HFFc6 (cell line): ENCODE data around the gene FTCD. TPM values are rescaled to one million over a fixed set of nuclear protein-coding genes. Genes with fewer than 3 reads are reported as not detected.

Experiments
- DNase-seq: peaks from one replicate; pipeline ENCODE4 v3.0.0-alpha.2; 2018
- H3K27ac Mint-ChIP-seq: 2 replicates; pipeline ENCODE4 v1.8.0; 2020; ENCODE audit warnings: mild to moderate bottlenecking, mixed read lengths
- H3K27me3 Mint-ChIP-seq: 2 replicates; pipeline ENCODE4 v1.8.0; 2021; ENCODE audit warnings: mild to moderate bottlenecking, moderate library complexity, mixed read lengths; ENCODE audit not compliant: insufficient read depth
- H3K36me3 Mint-ChIP-seq: 2 replicates; pipeline ENCODE4 v1.8.0; 2021; ENCODE audit warnings: low read depth, mixed read lengths
- H3K4me1 Mint-ChIP-seq: 2 replicates; pipeline ENCODE4 v1.8.0; 2020; ENCODE audit warnings: low read depth, mixed read lengths
- H3K4me3 Mint-ChIP-seq: 2 replicates; pipeline ENCODE4 v1.8.0; 2020; ENCODE audit warnings: mild to moderate bottlenecking, moderate library complexity, mixed read lengths
- H3K9me3 Mint-ChIP-seq: 2 replicates; pipeline ENCODE4 v1.8.0; 2020; ENCODE audit warnings: mild to moderate bottlenecking, mixed read lengths
- total RNA-seq, 6 experiments: library from RNA; stranded (reverse); fragmentation: NEBNext Ultra II Directional; extraction: Animal tissue kit (Norgen Biotek cat#: 25700); gene quantifications; 2 replicates in 1 of 6; 3 replicates in 5 of 6; pipeline ENCODE4 v1.2.3, GENCODE V29; 2021
- TF ChIP-seq, protein P1 (sequence below): fragments of 200-600 bp; sonication (generic); IDR thresholded peaks from 2 replicates; pipeline ENCODE4 v1.5.0; 2021; ENCODE audit warnings: antibody characterized with exemption, mild to moderate bottlenecking

FTCD gene
- total RNA-seq, 6 experiments from 2014 or later: 0.12 to 1.2 (median 0.17) TPM; not detected in 1

DNA sequence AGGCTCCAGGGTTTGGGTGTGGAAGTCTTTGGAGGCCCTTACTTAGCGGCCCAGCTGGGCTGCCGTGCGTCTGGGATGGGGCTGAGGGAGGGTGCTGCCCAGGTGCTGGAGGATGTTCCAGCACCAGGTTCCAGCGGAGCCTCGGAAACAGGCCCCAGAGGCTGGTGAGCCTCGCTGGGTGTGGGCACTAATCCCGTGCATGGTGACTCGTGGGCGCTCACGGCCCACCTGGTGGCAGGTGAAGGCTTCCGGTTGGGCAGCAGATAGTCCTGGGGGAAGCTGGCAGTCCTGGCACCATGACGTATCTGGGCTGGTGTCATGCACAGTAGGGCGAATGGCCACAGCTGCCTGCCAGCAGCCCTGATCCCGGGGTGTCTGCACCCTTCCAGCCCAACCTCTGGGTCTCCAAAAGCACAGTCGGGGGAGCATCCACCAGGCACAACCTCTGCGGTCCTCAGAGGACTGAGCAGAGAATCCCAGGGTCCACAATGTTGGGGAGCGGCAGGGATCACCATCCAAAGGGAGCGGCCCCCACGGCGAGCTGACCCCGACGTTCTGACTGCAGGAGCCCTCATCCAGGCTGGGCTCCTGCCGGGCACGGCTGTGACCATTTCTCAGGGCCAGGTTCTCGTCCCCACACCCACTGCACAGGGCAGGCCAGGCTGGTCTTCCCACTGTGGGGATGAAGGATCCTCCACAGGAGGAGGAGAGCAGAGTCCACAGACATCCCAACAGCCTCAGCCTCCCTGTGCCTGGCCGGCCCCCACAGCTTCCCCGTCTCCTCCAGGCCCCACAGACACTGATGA, 25.3 kb downstream of the FTCD start:
- Mint-ChIP-seq H3K27me3 (peaks cover 8% of the 10 kb centered on the region), H3K4me1 (no peaks in the 10 kb centered on the region), H3K36me3 (peaks cover 30% of the 10 kb centered on the region), H3K9me3 (peaks cover 6% of the 10 kb centered on the region; the same call in 1 of the 2 replicates), H3K4me3 (no peak overlapping the region), H3K27ac (no peak overlapping the region)
- no peak for DNase-seq
- TF ChIP-seq, protein P1, sequence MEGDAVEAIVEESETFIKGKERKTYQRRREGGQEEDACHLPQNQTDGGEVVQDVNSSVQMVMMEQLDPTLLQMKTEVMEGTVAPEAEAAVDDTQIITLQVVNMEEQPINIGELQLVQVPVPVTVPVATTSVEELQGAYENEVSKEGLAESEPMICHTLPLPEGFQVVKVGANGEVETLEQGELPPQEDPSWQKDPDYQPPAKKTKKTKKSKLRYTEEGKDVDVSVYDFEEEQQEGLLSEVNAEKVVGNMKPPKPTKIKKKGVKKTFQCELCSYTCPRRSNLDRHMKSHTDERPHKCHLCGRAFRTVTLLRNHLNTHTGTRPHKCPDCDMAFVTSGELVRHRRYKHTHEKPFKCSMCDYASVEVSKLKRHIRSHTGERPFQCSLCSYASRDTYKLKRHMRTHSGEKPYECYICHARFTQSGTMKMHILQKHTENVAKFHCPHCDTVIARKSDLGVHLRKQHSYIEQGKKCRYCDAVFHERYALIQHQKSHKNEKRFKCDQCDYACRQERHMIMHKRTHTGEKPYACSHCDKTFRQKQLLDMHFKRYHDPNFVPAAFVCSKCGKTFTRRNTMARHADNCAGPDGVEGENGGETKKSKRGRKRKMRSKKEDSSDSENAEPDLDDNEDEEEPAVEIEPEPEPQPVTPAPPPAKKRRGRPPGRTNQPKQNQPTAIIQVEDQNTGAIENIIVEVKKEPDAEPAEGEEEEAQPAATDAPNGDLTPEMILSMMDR: no peak

DNA sequence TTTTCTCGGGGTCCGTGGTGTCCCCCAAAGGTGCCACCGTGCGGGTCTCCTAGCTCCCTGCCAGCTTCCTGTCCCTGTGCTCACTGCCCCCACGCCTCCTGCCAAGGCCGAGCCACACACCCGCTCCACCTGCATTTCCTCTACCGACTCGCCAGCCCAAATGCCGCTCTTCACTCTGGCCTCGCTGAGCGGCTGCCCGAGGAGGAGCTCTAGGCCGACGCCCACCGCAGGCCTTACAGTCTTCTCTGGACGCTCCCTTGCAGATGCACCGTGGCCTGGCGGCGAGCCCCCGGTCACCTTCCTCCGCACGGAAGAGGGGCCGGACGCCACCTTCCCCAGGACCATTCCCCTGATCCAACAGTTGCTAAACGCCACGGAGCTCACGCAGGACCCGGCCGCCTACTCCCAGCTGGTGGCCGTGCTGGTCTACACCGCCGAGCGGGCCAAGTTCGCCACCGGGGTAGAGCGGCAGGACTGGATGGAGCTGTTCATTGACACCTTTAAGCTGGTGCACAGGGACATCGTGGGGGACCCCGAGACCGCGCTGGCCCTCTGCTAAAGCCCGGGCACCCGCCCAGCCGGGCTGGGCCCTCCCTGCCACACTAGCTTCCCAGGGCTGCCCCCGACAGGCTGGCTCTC, 26.3 kb downstream of the FTCD start:
- TF ChIP-seq, protein P1: no peak
- H3K9me3 Mint-ChIP-seq: no peaks in the 10 kb centered on the region

DNA sequence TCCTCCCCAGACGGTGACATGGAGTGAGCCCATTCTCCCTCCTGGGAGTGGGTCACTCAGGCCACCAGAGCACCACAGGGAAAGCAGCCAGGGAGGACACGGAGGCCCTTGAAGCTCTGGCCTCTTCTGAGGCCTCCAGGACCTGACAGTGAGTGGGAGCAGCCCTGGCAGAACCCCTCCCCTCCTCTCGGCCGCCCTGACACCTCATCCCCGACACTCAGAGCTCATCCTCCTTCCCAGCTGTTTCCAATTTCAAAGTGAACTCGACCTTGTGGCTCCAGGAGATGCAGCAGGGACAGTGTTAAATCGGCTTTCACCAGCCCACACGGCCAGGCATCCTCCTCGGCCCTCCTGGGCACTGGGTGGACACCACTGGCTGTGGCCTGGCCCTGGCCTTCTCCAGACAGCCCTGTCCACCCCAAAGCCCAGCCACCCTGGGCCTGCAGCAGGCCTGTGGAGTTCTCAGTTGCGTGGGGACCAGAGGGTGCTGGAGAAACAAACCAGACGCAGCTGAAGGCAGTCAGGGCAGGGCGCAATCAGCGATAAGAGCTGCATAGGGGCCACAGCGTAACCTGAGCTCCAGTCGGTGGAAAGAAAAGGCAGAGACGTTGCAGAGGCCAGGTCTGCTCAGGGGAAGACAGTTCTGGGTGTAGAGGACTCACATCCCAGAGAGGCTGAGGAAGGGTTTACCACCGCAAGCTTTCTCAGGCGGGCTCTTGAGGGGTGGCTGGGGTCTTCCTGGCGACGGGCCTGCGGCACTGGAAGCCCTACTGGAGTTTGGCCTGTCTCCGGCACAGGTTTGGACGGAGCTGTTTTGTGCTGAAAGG, 27.1 kb downstream of the FTCD start:
- no peak for DNase-seq
- H3K9me3 Mint-ChIP-seq: no peaks in the 10 kb centered on the region
- peaks cover 37% of the 10 kb centered on the region for H3K36me3 Mint-ChIP-seq
- H3K27me3 Mint-ChIP-seq: peaks cover 8% of the 10 kb centered on the region
- TF ChIP-seq, protein P1: no peak
- no peak overlapping the region for H3K27ac Mint-ChIP-seq
- H3K4me1 Mint-ChIP-seq: no peaks in the 10 kb centered on the region
- no peak overlapping the region for H3K4me3 Mint-ChIP-seq

More for the DNA sequence above, 26.3 kb downstream of the FTCD start:
- DNase-seq: no peak
- H3K36me3 Mint-ChIP-seq: peaks cover 30% of the 10 kb centered on the region
- no peak overlapping the region for H3K4me3 Mint-ChIP-seq
- H3K27ac Mint-ChIP-seq: no peak overlapping the region
- peaks cover 8% of the 10 kb centered on the region for H3K27me3 Mint-ChIP-seq
- H3K4me1 Mint-ChIP-seq: no peaks in the 10 kb centered on the region

DNA sequence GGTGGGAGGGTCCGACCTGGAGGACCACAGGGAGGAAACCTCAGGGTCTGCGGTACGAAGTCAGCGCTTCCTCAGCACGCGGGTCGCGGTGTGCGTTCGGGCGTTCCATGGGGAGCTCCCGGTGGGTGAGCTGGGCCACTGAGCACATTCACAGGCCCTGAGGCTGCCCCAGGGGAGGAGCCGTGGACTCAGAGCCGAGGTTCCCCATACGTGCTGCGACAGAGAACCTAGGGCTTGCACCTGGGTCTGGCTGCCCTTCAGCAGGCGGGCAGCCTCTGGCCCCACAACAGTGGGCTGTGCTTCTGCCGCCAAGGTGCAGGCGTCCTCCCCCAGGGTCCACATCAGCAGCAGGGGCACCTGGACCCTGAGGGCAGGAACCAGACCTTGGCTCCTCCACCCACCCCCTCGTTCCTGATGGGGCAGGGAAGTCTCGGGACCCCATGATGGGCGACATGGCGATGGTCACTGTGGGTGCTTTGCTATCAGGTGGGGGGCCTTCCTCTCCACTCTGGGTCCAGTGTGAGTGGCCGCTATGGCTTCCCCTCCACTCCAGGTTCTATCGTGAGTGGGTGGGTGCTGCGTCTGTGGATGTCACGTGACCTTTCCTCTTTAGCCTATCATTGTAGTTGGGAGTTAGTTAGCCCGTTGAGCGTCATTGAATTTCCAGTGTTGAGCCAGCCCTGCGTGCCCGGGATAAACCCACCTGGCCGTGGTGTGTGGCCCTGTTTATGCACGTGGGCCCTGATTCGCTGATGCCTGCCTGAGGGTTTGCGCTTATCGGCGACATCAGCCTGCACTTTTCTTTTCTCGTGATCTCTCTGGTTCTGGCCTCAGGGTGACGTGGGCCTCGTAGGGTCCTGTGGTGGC, 27.9 kb downstream of the FTCD start:
- TF ChIP-seq, protein P1: no peak
- H3K36me3 Mint-ChIP-seq: peaks cover 36% of the 10 kb centered on the region
- H3K9me3 Mint-ChIP-seq: no peaks in the 10 kb centered on the region
- no peak for DNase-seq
- H3K27me3 Mint-ChIP-seq: peaks cover 2% of the 10 kb centered on the region; the same call in 1 of the 2 replicates
- H3K27ac Mint-ChIP-seq: no peak overlapping the region
- H3K4me1 Mint-ChIP-seq: peaks cover 5% of the 10 kb centered on the region
- no peak overlapping the region for H3K4me3 Mint-ChIP-seq
